Esophagus squamous epithelium (tissue), 5 donors: ENCODE measurements around the gene CMPK1. TPM values are rescaled to one million over a fixed set of nuclear protein-coding genes. Genes with fewer than 3 reads are reported as not detected.

ENCODE experiments used
- DNase-seq: peaks from one replicate; lab custom pipeline; 2025; lab: John Stamatoyannopoulos, UW
- H3K27ac ChIP-seq, 4 donors: fragments of 200-600 bp; sonication (generic); one replicate each; pipeline ENCODE4 v1.5.1; 2016 to 2019; ENCODE audit warnings: mild to moderate bottlenecking in 1 of 4
- H3K27me3 ChIP-seq, 4 donors: fragments of 200-600 bp; sonication (generic); 1 replicate in 3 of 4; 2 replicates in 1 of 4; pipeline versions ENCODE4 v1.5.1 to v1.6.0; 2017 to 2021; ENCODE audit warnings: antibody characterized with exemption in 1 of 4
- H3K36me3 ChIP-seq, 3 donors: fragments of 200-600 bp; sonication (generic); one replicate each; pipeline ENCODE4 v1.5.1; 2016 to 2019
- H3K4me1 ChIP-seq, 3 donors: fragments of 200-600 bp; sonication (generic); one replicate each; pipeline ENCODE4 v1.5.1; 2017 to 2019
- H3K4me3 ChIP-seq, 4 donors: fragments of 200-600 bp; sonication (generic); 1 replicate in 3 of 4; 2 replicates in 1 of 4; pipeline ENCODE4 v1.5.1; 2016 to 2019; ENCODE audit warnings: mild to moderate bottlenecking in 2 of 4, moderate library complexity in 1 of 4
- H3K9me3 ChIP-seq, 3 donors: fragments of 200-600 bp; sonication (generic); one replicate each; pipeline ENCODE4 v1.5.1; 2016 to 2019
- POLR2A ChIP-seq, 4 donors: fragments of 450-650 bp; IDR thresholded peaks; one replicate each; pipeline ENCODE4 v1.6.1; 2017; ENCODE audit warnings: antibody characterized with exemption in 4 of 4, mild to moderate bottlenecking in 4 of 4, moderate library complexity in 3 of 4
- WGBS, 2 donors: methylation state at CpG; one replicate each; pipeline ENCODE4 v1.1.5; 2018; 5-methylcytosine and 5-hydroxymethylcytosine counted together
- intact Hi-C: fragments of 100-400 bp; cut with DNase I; formaldehyde crosslinking; loops from one replicate; pipeline ENCODE4 v1.15.0; 2022
- total RNA-seq, 4 donors: library from RNA; depleted of rRNA; stranded (reverse); fragments of >200 nt; gene quantifications; one replicate each; pipeline ENCODE4 v1.1.0, GENCODE V29; 2016
- TF ChIP-seq, protein P1 (sequence below), 6 experiments: fragments of 450-650 bp in 4 of 6; fragments of 200-600 bp in 2 of 6; sonication (generic) in 2 of 6; IDR thresholded peaks; one replicate each; pipeline ENCODE4 v1.5.1; 2016 to 2019; ENCODE audit warnings: antibody characterized with exemption in 6 of 6, mild to moderate bottlenecking in 4 of 6, moderate library complexity in 4 of 6
- donor health status: DM: yes; HTN: yes; CAD: no.

Gene CMPK1
- total RNA-seq, 4 donors from 2014 or later = 124 to 177 (median 133) TPM

DNA sequence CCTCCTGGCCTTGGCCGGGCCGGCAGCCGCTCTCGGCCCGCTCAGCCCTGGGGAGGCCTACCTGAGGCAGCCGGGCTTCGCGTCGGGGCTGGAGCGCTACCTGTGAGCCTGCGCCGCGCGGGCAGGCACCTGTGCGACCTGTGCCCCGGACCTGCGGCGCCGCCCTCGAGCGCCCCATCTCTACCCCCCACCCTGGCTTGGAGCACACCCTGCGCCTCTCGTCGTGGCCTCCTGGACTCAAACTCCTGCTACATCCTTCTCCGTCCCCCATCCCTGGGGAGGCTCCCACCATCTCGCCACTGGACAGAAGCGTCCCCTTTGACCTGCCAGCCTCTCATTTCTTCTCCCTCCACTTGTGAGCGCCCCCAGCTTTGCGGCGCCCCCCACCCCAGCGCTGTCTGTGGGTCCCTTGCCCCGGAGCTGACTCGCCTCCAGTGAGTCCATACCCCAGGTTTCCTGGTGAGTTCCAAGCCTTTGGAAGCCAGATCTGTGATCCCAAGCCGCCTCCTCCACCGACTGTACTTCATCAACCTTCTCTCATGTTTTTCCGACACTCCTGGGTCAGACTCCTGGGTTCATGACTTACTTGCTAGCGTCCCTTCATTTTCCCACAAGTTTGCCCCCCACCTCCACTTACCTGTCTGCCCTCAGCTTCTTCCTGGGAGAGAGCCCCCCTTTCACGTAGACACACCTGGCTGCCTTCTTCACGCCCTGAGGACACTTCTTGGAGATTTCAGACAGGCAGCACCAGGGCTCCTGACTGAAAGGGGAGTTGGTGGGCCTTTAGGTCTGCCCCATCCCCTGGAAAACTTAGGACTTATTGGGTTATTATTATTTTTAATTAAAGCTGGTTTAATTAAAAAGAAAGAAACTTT, 83.8 kb downstream of the CMPK1 start:
- Histone ChIP-seq H3K27ac (no peak overlapping the region), H3K4me1 (peaks cover 0 to 12% (median 10%) of the 10 kb centered on the region in 3 donors), H3K27me3 (peaks cover 0 to 97% (median 5%) of the 10 kb centered on the region in 4 donors), H3K36me3 (no peaks in the 10 kb centered on the region), H3K4me3 (peak overlapping the region in 2 of 4 donors; percentile 29 to 61), H3K9me3 (no peaks in the 10 kb centered on the region)
- DNase-seq = no peak
- WGBS, 2 donors = 55 to 61% methylated on average over 8 to 14 of the region's 39 CpGs
- intact Hi-C loops = no loop called here
- TF ChIP-seq POLR2A (IDR thresholded peaks at IDR 0.05) = no peak
- TF ChIP-seq, protein P1, sequence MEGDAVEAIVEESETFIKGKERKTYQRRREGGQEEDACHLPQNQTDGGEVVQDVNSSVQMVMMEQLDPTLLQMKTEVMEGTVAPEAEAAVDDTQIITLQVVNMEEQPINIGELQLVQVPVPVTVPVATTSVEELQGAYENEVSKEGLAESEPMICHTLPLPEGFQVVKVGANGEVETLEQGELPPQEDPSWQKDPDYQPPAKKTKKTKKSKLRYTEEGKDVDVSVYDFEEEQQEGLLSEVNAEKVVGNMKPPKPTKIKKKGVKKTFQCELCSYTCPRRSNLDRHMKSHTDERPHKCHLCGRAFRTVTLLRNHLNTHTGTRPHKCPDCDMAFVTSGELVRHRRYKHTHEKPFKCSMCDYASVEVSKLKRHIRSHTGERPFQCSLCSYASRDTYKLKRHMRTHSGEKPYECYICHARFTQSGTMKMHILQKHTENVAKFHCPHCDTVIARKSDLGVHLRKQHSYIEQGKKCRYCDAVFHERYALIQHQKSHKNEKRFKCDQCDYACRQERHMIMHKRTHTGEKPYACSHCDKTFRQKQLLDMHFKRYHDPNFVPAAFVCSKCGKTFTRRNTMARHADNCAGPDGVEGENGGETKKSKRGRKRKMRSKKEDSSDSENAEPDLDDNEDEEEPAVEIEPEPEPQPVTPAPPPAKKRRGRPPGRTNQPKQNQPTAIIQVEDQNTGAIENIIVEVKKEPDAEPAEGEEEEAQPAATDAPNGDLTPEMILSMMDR (IDR thresholded peaks at IDR 0.05) = no peak

DNA sequence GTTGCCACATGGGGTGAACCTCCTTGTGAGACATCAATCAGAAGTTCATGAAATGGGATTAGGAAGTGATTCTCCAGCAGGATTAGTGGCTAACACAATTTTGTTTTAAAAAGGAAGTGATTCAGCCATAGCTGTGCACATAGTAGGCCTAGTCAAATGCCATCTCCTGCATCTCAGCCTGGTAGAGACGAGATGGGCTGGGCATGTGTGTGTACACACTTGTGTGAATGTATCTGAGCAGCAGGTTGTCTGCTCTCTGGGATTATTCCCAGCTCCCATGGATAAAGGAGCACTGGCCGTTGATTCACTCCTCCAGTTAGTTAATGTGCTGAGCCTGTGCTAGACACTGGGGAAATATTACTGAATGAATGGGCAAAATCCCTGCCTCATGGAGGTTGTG, 84.5 kb downstream of the CMPK1 start:
- no peaks in the 10 kb centered on the region for H3K9me3 ChIP-seq
- peaks cover 0 to 12% (median 10%) of the 10 kb centered on the region in 3 donors for H3K4me1 ChIP-seq
- no peak for DNase-seq
- H3K27me3 ChIP-seq = peaks cover 0 to 96% (median 5%) of the 10 kb centered on the region in 4 donors
- intact Hi-C loops = no loop called here
- H3K36me3 ChIP-seq = no peaks in the 10 kb centered on the region
- H3K27ac ChIP-seq = no peak overlapping the region
- TF ChIP-seq POLR2A (IDR thresholded peaks at IDR 0.05) = no peak
- TF ChIP-seq, protein P1 (IDR thresholded peaks at IDR 0.05) = no peak
- H3K4me3 ChIP-seq = no peak overlapping the region
- WGBS, 2 donors = 78% methylated on average over 1 of the region's 2 CpGs; no CpG with 5 or more reads in 1 of the 2 donors

DNA sequence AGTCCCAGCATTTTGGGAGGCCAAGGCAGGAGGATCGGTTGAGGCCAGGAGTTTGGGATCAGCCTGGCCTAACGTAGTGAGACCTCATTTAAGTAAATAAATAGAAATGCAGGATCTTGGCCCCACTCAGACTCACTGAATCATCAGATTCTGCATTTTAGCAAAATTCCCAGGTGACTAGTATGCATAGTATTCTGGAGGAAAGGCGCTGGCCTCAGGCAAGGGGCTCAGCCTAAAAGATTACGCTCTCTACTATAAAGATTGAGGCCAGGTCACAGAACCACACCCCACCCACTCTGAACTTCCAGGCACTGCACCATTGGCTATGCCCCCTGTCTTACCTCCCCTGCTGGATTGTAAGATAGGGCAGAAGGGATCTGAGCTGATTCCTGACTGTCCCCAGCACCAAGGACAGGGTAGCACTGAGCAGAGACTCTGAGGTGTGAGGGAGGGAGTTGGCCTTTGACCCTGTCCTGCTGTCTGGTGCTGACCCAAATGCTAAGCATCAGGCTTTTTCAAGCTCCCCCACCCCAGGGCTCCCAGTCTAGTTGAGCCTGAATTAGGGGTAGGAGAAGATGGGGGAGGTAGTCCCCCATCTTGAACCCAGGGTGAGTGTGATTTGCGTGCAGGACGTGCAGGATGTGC, 85.2 kb downstream of the CMPK1 start:
- H3K27ac ChIP-seq = no peak overlapping the region
- no peaks in the 10 kb centered on the region for H3K9me3 ChIP-seq
- no peaks in the 10 kb centered on the region for H3K36me3 ChIP-seq
- H3K27me3 ChIP-seq = peaks cover 0 to 95% (median 5%) of the 10 kb centered on the region in 4 donors
- no peak overlapping the region for H3K4me3 ChIP-seq
- H3K4me1 ChIP-seq = peaks cover 0 to 12% (median 10%) of the 10 kb centered on the region in 3 donors
- WGBS, 2 donors = 86 to 100% methylated on average over 6 of the region's 6 CpGs
- TF ChIP-seq, protein P1 (IDR thresholded peaks at IDR 0.05) = no peak
- no peak for TF ChIP-seq POLR2A (IDR thresholded peaks at IDR 0.05)
- intact Hi-C loops = no loop called here
- no peak for DNase-seq

DNA sequence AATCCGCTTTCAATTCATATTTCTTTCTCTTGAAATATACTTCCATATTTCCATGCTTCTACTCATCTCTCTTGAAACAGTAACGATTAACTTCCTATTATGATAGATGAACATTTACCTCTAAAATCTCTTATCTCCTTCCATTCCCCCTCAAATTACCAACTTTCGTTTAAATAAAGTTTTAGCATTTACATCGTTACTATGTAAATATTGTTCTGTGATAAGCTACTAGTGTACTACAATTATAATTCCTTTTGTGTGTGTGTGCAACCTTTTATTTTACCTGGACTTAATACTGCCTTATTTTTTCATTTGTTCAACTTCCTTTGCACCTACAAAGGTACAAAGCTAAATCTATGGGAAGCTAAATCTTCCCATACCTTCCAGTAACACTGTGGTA, 87.0 kb downstream of the CMPK1 start:
- H3K27me3 ChIP-seq = peaks cover 0 to 95% (median 3%) of the 10 kb centered on the region in 4 donors
- no peak for DNase-seq
- H3K4me3 ChIP-seq = no peak overlapping the region
- no peak overlapping the region for H3K27ac ChIP-seq
- no peaks in the 10 kb centered on the region for H3K36me3 ChIP-seq
- H3K4me1 ChIP-seq = peaks cover 0 to 12% (median 10%) of the 10 kb centered on the region in 3 donors
- 74 to 92% methylated on average over 4 of the region's 4 CpGs for WGBS, 2 donors
- no peaks in the 10 kb centered on the region for H3K9me3 ChIP-seq
- TF ChIP-seq, protein P1 (IDR thresholded peaks at IDR 0.05) = no peak
- no peak for TF ChIP-seq POLR2A (IDR thresholded peaks at IDR 0.05)
- intact Hi-C loops = no loop called here

DNA sequence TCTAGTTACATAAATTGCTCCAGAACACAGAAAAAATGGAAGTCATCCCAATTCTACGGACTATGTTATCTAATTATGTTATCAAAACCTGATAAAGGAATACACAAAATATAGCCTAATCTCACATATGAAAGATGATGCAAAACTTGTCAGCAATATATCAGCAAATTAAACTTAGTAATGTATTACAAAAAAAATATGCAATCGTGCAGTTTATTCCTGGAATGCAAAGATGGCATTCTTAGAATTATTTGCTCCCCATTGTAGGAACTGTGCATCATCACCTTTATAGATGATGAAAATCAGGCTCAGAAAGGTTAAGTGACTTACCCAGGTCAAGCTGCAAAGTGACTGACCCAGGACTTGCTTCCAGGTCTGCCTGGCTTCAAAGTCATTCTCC, 90.3 kb downstream of the CMPK1 start:
- no peak overlapping the region for H3K4me3 ChIP-seq
- no peaks in the 10 kb centered on the region for H3K36me3 ChIP-seq
- no peaks in the 10 kb centered on the region for H3K9me3 ChIP-seq
- H3K27ac ChIP-seq = no peak overlapping the region
- no peak for DNase-seq
- 30 to 38% methylated on average over 2 of the region's 2 CpGs for WGBS, 2 donors
- H3K27me3 ChIP-seq = peaks cover 0 to 90% (median 0%) of the 10 kb centered on the region in 4 donors
- intact Hi-C loops = no loop called here
- TF ChIP-seq POLR2A (IDR thresholded peaks at IDR 0.05) = no peak
- TF ChIP-seq, protein P1 (IDR thresholded peaks at IDR 0.05) = no peak
- H3K4me1 ChIP-seq = no peaks in the 10 kb centered on the region
